ENCODE measurements around the gene MEIKIN.

DNA sequence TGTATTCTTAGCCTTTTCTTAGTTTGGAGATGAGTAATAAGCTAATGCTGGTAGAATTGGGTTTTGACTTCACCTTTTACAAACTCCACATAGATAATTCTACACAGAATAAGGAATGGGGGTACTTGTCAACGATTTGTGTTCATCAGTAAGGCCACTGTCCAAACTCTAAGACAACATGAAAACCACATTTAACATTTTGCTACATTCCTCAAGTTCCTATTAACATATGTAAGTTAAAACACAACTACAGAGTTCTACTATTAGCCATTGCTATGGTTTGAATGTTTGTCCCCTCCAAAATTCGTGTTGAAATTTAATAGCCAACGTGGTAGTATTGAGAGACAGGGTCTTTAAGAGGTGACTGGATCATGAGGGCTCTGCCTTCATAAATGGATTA, 31.9 kb downstream of the MEIKIN start:
- TF ChIP-seq, protein P1, sequence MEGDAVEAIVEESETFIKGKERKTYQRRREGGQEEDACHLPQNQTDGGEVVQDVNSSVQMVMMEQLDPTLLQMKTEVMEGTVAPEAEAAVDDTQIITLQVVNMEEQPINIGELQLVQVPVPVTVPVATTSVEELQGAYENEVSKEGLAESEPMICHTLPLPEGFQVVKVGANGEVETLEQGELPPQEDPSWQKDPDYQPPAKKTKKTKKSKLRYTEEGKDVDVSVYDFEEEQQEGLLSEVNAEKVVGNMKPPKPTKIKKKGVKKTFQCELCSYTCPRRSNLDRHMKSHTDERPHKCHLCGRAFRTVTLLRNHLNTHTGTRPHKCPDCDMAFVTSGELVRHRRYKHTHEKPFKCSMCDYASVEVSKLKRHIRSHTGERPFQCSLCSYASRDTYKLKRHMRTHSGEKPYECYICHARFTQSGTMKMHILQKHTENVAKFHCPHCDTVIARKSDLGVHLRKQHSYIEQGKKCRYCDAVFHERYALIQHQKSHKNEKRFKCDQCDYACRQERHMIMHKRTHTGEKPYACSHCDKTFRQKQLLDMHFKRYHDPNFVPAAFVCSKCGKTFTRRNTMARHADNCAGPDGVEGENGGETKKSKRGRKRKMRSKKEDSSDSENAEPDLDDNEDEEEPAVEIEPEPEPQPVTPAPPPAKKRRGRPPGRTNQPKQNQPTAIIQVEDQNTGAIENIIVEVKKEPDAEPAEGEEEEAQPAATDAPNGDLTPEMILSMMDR (IDR thresholded peaks at IDR 0.05) = no peak
- TF ChIP-seq POLR2AphosphoS5 (IDR thresholded peaks at IDR 0.05) = no peak

Data from sigmoid colon (tissue), 4 donors.